ENCODE results near the gene MME. TPM values are rescaled to one million over a fixed set of nuclear protein-coding genes. Genes with fewer than 3 reads are reported as not detected.

MME gene
- total RNA-seq, 1 experiment from 2014 or later = 51.7 TPM

Other genes starting within 250 kb of the MME start
- not detected in 2 replicates for gene STRIT1, start 213.4 kb downstream of the MME start, total RNA-seq (2014; rRNA removed; shearing (Covaris generic))